GM21576 (cell line): ENCODE results near the gene THSD4.
"Not testable (repeated sequence)": the region's sequence is repeated elsewhere in the genome, so short reads cannot be mapped to it uniquely, and the experiment has no call there.

ENCODE experiments used
- ATAC-seq: cut with Tn5 transposase; IDR thresholded peaks from one replicate; pipeline ENCODE4 v1.9.1; 2021; ENCODE audit warnings: mild to moderate bottlenecking, moderate library complexity; ENCODE audit not compliant: unreplicated experiment

Gene THSD4

GRCh38 chr15:71185706-71186105, 70.4 kb downstream of the THSD4 start:
- no peak for ATAC-seq

DNA sequence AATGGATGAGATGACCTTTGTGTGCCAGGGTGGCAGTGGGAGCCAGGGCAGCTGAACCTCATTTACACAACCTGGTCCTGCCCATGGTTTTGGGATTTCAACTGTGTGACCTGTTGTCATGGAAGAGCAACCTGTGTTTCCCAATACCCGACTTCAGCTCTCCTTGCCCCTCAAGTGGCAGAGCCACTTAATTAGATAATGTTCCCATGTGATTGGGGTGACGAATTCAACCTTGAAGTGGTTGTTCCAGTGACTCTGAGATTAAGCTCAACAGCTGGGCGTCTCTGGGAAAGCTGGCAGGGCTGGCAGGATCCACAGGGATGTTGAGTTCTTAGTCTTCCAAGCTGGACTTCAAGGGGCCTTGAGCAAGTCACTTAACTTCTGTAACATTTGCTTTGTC, 71.0 kb downstream of the THSD4 start:
- ATAC-seq: no peak

GRCh38 chr15:71187078-71187477, 71.8 kb downstream of the THSD4 start:
- ATAC-seq: no peak

DNA sequence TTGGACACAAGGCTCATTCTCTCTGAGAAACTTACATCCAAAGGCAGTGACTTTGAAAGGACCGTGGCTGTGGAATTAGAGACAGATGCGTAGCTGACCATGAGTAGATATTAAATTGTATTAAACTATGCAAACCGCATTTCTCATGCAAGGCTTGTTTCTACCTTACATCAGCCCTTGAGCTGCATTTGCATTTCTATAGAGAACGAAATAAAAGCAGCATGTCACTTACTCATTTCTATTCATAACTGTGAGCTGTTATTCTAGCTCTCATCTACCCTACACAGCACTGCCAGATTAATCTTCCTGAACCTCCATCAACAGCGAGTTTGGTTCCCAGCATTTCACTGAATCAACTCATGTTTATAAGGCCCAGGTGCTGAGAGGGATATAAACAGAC, 72.3 kb downstream of the THSD4 start:
- ATAC-seq: no peak

DNA sequence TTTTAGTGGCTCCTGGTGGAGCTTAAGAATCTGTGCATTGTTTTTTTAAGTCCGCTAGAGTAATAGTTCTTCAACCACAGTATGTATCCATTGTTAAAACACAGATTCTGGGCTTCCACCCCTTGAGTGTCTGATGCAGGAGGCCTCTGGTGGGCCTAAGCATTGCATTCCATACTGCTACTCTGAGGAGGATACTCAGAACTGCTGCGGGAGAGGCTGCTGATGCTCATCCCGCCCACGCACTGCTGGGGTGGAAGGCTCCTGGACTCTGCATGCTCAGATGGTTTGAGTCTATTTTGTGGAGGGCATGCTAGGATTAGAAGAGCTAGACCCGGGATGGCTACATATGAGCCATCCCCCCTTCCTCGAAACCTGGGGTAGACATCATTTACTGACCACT, 74.4 kb downstream of the THSD4 start:
- ATAC-seq: no peak

GRCh38 chr15:71191296-71191695, 76.0 kb downstream of the THSD4 start:
- no peak for ATAC-seq

- no peak for ATAC-seq
Measured at GRCh38 chr15:71192816-71193215, 77.5 kb downstream of the THSD4 start.

GRCh38 chr15:71194286-71194685, 79.0 kb downstream of the THSD4 start:
- no peak for ATAC-seq

GRCh38 chr15:71195242-71195641, 80.0 kb downstream of the THSD4 start:
- ATAC-seq: no peak

DNA sequence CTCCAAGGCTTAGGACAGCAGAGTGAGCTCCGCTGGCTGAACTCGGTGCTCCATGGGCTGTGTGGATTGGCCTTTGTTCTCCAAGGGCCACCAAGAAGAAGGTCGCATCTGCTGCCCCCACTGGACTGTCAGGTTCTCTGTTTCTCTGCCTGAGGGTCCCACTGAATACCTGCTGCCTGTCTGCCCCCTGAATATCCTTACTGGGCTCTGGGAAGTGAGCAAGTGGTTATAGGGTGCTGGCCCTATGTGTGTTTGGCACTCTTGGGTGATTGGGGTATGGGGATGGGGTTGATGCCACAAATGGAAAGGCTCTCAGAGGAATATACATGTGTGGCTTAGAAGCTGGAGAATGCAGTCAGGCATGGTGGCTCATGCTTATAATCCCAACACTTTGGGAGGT, 82.3 kb downstream of the THSD4 start:
- ATAC-seq: no peak

DNA sequence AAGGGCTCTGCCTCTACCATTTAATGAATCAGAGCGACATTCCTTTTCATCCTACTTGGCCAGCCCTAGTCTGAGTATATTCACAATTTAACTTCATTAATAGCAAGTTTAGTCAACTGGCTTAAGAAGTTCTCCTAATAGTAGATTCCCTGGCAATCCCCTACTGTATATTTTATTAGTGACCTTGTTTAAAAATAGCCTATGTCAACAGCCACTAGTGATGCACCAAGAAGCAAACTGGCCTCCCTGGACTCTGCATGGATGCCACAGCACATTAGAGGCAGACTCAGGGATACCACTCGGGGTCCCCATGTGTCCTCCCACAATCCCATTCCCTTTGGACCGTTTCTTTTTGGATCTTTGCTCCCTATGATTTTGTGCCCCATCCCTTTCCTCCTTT, 83.6 kb downstream of the THSD4 start:
- ATAC-seq: no peak

GRCh38 chr15:71199384-71200351, 84.4 kb downstream of the THSD4 start:
- ATAC-seq: no peak

- ATAC-seq: no peak
Measured at GRCh38 chr15:71201477-71201876, 86.2 kb downstream of the THSD4 start.

DNA sequence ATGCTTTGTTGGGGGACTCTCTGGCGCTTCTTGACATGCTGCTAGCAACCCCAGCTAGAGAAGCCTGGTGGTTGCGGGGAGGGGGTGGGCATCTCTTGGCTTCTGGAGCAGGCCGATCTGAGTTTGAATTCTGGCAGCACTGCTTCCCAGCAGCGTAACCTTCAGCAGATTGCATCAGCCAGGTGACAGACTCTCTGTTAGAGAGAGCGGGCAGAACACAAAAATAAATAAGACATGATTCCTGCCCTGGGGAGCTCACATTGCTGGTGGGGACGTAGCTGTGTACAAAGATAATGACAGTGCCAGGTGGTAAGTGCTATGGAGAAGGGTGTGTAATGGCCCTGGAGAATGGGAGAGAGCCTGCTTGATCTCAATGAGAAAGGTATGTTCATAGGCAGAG, 87.4 kb downstream of the THSD4 start:
- ATAC-seq: no peak

DNA sequence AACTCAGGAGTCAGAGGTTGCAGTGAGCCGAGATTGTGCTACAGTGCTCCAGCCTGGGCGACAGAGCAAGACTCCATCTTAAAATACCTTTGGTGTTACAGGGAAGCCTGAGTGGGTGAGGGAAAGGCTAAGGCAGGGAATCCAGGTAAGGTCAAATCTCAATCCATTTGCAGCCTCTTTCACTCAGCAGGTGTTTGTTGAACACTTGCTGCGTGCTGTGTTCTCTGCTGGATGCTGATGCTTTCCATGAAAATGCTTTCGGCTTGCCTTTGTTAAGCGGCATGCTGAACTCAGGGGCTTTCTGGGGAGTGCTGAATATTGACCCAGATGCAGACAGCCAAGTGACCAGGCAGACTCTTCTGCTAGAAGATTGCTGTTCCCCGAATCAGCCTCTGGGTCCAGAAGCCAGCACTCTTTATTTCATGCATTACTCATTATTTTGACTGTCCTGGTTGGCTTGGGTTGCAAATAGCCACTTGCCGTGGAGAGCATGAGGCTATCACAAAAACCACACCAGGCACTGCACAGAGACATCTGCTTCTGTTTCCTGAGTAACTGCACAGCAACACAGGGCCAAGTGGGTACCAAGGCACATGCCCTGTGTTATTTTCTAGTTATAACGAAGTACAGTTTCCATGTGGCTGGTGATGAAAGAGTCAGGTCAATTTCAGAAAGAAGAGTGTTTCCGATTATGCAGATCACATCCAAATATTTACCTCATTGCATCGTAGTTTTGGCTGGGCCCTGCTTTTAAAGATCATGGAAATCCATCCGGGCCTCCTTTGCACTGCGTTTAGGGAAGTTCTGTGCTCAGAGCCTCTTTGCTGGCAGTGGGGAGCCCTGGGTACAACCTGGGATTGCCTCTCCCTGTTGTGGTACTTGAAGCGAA, 88.6 kb downstream of the THSD4 start:
- no peak for ATAC-seq

GRCh38 chr15:71207141-71207540, 91.9 kb downstream of the THSD4 start:
- ATAC-seq: no peak

DNA sequence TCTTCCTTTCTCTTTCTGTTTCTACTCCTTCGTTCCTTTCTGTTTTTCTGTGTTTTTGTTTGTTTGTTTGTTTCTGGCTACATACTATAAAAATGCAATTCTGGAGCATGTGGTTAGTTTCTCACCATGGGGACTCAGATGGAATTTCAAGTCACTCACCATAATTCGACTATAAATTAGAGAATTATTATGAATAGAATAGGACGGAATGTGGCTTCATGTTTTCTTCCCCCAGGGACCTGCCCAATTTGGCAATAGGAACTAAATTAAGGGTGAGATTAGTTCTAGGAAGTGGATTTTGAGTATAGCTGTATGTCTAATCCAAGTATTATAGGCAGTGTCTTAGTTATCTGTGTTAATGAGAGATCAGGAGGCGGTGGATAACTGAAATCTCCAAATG, 96.9 kb downstream of the THSD4 start:
- ATAC-seq: no peak

GRCh38 chr15:71213943-71214342, 98.7 kb downstream of the THSD4 start:
- ATAC-seq: not testable (repeated sequence)

DNA sequence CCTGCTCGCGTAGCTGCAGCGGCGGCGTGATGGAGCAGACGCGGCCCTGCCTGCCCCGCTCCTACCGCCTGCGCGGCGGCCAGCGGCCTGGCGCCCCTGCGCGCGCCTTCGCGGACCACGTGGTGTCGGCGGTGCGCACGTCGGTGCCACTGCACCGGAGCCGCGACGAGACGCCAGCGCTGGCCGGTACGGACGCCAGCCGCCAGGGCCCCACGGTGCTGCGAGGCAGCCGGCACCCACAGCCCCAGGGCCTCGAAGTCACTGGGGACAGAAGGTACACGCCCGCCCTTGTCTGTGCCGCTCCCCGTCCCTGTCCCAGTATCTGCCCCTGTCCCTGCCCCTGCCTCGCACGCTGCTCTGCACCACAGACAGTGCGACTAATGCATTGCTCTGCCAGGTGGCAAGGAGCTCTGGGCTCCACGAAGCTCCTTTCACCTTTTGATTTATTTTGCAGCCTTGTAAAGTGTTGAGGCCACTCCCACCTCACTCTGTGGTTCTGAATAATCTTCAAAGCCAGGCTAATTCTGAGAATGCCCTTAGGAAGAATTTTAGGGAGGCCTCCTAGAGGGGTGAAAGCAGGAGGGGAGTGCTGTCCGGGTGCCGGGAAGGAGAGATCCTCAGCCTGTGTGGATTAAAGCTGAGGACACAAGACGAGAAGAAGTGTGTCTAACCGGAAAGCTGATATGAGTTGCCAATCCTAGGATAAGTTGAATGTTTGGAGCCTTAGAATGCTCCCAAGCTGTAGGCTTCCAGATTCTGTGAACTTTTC, 100.0 kb downstream of the THSD4 start:
- ATAC-seq: no peak

DNA sequence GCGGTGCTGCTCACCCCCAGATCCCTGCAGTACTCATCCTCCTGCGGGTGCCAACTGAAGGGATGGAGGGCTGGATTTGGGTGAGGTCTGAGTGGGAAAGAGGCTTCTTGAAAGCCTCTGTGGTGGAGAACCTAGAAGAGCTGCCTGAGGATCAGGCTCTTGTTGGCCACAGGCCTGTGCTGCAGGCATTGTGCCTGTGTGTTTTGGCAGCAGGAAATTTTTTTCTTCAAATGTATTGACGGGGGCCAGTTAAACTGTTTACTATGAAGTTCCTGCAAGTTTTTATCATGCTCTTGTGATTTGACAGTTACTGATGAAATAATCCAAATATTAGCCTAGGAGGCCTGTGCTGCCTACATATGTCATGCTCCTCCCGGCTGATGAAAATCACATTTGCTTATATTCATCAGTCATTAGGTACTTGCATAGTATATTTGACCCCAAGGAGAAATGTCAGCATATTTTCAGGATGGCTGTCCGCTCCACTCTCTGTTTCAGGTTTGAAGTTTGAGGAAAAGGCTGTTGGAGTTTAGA, 103.1 kb downstream of the THSD4 start:
- ATAC-seq: no peak

- no peak for ATAC-seq
Measured at GRCh38 chr15:71219101-71219500, 103.8 kb downstream of the THSD4 start.
